ENCODE data around the gene KRTAP3-2.

Gene KRTAP3-2

DNA sequence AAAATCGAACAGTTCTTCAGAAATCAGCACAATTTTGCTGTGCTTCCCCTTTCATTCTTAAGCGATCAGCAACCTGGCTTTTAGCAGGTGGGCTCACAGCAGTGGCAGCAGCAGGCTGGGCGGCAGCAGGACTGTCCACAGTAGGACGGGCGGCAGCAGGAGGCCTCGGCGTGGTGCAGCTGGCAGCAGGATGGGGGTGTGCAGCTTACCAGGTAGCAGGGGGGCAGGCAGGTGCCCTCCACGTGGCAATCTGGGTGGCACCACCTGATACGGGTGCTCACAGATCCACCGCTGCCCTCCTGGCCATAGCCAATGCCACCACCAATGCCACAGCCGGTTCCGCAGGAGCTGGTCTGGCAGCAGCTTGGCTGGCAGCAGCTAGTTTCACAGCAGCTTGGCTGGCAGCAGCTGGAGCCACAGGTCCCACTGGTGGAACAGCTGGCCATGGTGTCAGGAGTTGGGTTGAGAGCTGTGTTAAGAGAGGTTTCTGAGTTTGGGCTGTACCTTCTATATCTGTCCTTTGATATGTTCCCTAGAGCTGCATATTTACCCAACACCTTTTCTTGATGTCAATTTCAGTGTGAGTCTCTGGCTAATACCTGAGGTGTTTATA is 30.0 kb upstream of the KRTAP3-2 start, which contains the start of gene KRTAP1-4:
TSS of gene KRTAP1-4 (minus strand) at position 563 of the 613 bp plus-strand sequence. CDS start at position 446, 117 bp downstream.
- no peak for DNase-seq (ENCODE audit: low spot score)
- TF ChIP-seq, protein P1, sequence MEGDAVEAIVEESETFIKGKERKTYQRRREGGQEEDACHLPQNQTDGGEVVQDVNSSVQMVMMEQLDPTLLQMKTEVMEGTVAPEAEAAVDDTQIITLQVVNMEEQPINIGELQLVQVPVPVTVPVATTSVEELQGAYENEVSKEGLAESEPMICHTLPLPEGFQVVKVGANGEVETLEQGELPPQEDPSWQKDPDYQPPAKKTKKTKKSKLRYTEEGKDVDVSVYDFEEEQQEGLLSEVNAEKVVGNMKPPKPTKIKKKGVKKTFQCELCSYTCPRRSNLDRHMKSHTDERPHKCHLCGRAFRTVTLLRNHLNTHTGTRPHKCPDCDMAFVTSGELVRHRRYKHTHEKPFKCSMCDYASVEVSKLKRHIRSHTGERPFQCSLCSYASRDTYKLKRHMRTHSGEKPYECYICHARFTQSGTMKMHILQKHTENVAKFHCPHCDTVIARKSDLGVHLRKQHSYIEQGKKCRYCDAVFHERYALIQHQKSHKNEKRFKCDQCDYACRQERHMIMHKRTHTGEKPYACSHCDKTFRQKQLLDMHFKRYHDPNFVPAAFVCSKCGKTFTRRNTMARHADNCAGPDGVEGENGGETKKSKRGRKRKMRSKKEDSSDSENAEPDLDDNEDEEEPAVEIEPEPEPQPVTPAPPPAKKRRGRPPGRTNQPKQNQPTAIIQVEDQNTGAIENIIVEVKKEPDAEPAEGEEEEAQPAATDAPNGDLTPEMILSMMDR (IDR thresholded peaks at IDR 0.05; ENCODE audit: extremely low read depth, insufficient read depth, missing control alignments): no peak
- in situ Hi-C loops (cut with MboI; ENCODE audit: low pct_unique_long_range_greater_than_20kb, low sequenced_read_pairs, unreplicated experiment): no loop called here

DNA sequence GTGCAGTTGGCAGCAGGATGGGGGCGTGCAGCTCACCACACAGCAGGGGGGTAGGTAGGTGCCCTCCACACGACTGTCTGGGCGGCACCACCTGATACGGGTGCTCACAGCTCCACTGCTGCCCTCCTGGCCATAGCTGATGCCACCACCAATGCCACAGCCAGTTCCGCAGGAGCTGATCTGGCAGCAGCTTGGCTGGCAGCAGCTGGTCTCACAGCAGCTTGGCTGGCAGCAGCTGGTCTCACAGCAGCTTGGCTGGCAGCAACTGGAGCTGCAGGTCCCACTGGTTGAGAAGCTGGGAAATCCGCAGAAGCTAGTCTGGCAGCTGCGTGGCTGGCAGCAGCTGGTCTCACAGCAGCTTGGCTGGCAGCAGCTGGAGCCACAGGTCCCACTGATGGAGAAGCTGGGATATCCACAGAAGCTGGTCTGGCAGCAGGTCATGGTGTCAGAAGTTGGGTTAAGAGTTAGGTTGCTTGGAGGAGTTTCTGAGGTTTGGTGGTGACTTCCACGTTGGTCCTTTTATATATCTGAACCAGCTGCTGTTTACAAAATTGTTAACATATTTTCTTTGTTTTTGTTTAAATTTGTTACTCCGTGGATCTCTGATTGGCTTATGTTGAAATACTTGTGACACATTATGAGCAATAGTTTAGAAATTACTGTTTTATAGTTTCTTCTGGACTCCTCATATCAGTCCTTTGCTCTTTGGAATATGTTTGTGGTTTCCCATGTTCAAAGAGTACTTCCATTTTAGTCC is 27.2 kb upstream of the KRTAP3-2 start, which contains the start of gene KRTAP1-5:
TSS of gene KRTAP1-5 (minus strand) at position 494 of the 757 bp plus-strand sequence. CDS start at position 441, 53 bp downstream.
- in situ Hi-C loops (cut with MboI; ENCODE audit: low pct_unique_long_range_greater_than_20kb, low sequenced_read_pairs, unreplicated experiment): no loop called here
- DNase-seq (ENCODE audit: low spot score): no peak
- TF ChIP-seq, protein P1 (IDR thresholded peaks at IDR 0.05; ENCODE audit: extremely low read depth, insufficient read depth, missing control alignments): no peak

DNA sequence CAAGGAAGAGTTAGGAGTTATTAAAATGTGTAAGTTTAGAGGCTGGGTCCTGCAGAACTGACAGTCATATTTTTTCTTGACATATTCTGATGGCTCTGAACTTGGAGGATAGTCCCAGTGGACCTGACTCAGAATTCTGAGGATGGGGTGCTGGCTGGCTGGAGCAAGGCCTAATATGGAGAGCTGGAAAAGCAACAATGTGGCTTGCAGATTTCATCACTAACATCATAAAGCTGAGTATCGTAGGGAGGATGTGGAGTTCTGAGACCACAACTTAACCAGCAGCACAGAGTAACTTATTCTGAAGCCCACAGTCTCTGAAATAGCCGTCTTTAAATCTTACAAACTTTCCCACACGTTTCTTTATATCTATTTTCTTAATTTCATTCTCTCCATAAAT is 25.0 kb upstream of the KRTAP3-2 start:
- TF ChIP-seq, protein P1 (IDR thresholded peaks at IDR 0.05; ENCODE audit: extremely low read depth, insufficient read depth, missing control alignments): no peak
- in situ Hi-C loops (cut with MboI; ENCODE audit: low pct_unique_long_range_greater_than_20kb, low sequenced_read_pairs, unreplicated experiment): no loop called here
- no peak for DNase-seq (ENCODE audit: low spot score)

DNA sequence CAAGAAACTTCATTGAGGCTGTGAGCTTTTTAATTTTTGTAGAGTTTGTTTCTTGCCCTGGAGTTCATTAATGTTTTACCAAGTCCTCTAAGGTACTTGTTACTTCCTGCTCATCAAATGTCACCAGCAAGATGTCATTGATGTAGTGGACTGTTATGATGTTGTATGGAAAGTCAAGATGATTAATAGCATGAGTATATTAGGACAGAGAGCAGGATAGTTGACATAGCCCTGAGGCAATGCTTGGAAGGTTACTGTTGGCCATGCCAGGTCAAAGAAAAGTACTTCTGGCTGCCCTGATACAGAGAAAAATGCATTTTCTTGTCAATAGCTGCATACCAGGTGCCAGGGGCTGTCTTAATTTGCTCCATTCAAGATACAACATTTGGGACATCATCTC is 20.6 kb upstream of the KRTAP3-2 start:
- no peak for DNase-seq (ENCODE audit: low spot score)
- in situ Hi-C loops (cut with MboI; ENCODE audit: low pct_unique_long_range_greater_than_20kb, low sequenced_read_pairs, unreplicated experiment): no loop called here
- TF ChIP-seq, protein P1 (IDR thresholded peaks at IDR 0.05; ENCODE audit: extremely low read depth, insufficient read depth, missing control alignments): no peak

DNA sequence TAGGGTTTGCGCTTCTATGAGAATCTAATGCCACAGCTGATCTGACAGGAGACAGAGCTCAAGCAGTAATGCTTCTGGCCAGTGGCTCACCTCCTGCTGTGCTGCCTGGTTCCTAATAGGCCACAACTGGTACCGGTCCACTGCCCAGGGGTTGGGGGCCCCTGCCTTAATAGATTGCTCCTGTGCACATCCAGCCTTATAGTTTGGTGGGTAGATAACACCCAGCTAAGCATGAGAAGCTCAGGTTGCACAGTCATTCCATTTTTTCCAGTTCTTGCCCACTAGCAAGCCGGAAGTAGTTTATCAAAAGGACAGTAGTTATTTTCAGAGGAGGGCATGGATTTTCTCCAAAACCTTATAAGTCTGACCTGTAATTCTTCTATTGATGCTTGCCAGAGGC is 19.7 kb upstream of the KRTAP3-2 start:
- TF ChIP-seq, protein P1 (IDR thresholded peaks at IDR 0.05; ENCODE audit: extremely low read depth, insufficient read depth, missing control alignments): no peak
- in situ Hi-C loops (cut with MboI; ENCODE audit: low pct_unique_long_range_greater_than_20kb, low sequenced_read_pairs, unreplicated experiment): no loop called here
- no peak for DNase-seq (ENCODE audit: low spot score)

DNA sequence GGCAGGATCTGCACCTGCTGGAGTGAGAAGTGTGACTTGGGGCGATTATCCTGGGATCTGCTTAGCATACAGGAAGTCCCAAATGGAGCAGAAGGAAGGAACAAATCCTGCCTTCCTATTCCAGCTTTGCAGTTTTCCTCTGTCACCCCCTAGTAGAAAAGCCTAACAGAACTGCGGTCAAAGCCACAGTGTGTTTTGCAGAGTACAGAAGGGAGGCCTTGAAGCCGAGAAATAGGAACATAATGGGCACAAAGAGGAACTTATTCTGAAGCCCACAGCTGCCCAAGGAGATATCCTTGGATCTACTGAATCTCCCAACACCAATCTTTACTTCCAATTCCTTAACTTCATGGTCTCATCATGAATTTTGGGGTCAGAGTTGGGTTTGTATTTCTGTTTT is 18.8 kb upstream of the KRTAP3-2 start:
- in situ Hi-C loops (cut with MboI; ENCODE audit: low pct_unique_long_range_greater_than_20kb, low sequenced_read_pairs, unreplicated experiment): no loop called here
- TF ChIP-seq, protein P1 (IDR thresholded peaks at IDR 0.05; ENCODE audit: extremely low read depth, insufficient read depth, missing control alignments): no peak
- no peak for DNase-seq (ENCODE audit: low spot score)
